Mucosa of descending colon (tissue), 3 donors: Measurements from ENCODE around the gene ZNF831. TPM values are rescaled to one million over a fixed set of nuclear protein-coding genes. Genes with fewer than 3 reads are reported as not detected.

Source experiments
- ATAC-seq: fragments of 200-7000 bp; cut with Tn5 transposase; one replicate; pipeline ENCODE4 v1.9.1; 2020; ENCODE audit warnings: mild to moderate bottlenecking, moderate library complexity
- DNase-seq, 3 donors: peaks; one replicate each; pipeline ENCODE4 v3.0.0-alpha.2; 2020
- H3K36me3 ChIP-seq: fragments of 200-600 bp; one replicate; pipeline ENCODE4 v1.8.0; 2021; ENCODE audit warnings: low read depth, mild to moderate bottlenecking
- H3K4me1 ChIP-seq: fragments of 200-600 bp; one replicate; pipeline ENCODE4 v1.8.0; 2021; ENCODE audit warnings: low read depth, mild to moderate bottlenecking
- H3K4me3 ChIP-seq: fragments of 200-600 bp; one replicate; pipeline ENCODE4 v1.8.0; 2021; ENCODE audit warnings: mild to moderate bottlenecking
- H3K9me3 ChIP-seq: fragments of 200-600 bp; one replicate; pipeline ENCODE4 v1.8.0; 2021; ENCODE audit warnings: mild to moderate bottlenecking
- intact Hi-C, 2 donors: fragments of 100-400 bp; cut with DNase I in 1 of 2; cut with micrococcal nuclease in 1 of 2; formaldehyde crosslinking; loops; one replicate each; pipeline versions ENCODE4 v1.11.0 to v1.11.1; 2022; cut with DNase I, micrococcal nuclease
- total RNA-seq, 3 donors: library from RNA; stranded (reverse); fragmentation: NEBNext Ultra II Directional in 2 of 3; extraction: Animal tissue kit (Norgen Biotek cat#: 25700) in 2 of 3; gene quantifications; one replicate each; pipeline versions ENCODE4 v1.2.1 to v1.2.4, GENCODE V29; 2021 to 2023
- TF ChIP-seq, protein P1 (sequence below): fragments of 200-600 bp; IDR thresholded peaks from one replicate; pipeline ENCODE4 v1.8.0; 2022; ENCODE audit warnings: antibody characterized with exemption, mild to moderate bottlenecking
- donor health status: DM: no; HTN: no; CAD: no; lungs with moderate emphysema.
- donor health status: DM: no; HTN: no; CAD: no.
- donor health status: DM: no; HTN: yes; CAD: no.

The ZNF831 gene
- total RNA-seq, 3 donors from 2014 or later: 0.38 to 0.89 (median 0.57) TPM

DNA sequence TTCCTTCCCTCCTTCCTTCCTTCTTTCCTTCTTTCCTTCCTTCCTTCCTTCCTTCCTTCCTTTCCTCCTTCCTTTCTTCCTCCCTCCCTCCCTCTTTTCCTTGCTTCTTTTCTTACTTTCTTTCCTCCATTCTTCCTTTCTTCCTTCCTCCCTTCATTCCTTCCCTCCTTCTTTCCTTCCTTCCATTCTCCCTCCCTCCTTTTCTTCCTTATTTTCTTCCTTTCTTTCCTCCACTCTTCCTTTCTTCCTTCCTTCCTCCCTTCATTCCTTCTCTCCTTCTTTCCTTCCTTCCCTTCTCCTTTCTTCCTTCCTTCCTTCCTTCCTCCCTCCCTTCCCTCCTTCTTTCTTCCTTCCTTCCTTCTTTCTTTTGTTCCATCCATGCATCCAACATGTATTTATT is 101.7 kb downstream of the ZNF831 start:
- H3K4me3 ChIP-seq: no peak overlapping the region
- ATAC-seq (no peak), DNase-seq (no peak)
- intact Hi-C loops: no loop called here
- no peaks in the 10 kb centered on the region for H3K4me1 ChIP-seq
- H3K9me3 ChIP-seq: no peaks in the 10 kb centered on the region
- no peaks in the 10 kb centered on the region for H3K36me3 ChIP-seq
- TF ChIP-seq, protein P1, sequence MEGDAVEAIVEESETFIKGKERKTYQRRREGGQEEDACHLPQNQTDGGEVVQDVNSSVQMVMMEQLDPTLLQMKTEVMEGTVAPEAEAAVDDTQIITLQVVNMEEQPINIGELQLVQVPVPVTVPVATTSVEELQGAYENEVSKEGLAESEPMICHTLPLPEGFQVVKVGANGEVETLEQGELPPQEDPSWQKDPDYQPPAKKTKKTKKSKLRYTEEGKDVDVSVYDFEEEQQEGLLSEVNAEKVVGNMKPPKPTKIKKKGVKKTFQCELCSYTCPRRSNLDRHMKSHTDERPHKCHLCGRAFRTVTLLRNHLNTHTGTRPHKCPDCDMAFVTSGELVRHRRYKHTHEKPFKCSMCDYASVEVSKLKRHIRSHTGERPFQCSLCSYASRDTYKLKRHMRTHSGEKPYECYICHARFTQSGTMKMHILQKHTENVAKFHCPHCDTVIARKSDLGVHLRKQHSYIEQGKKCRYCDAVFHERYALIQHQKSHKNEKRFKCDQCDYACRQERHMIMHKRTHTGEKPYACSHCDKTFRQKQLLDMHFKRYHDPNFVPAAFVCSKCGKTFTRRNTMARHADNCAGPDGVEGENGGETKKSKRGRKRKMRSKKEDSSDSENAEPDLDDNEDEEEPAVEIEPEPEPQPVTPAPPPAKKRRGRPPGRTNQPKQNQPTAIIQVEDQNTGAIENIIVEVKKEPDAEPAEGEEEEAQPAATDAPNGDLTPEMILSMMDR: no peak

DNA sequence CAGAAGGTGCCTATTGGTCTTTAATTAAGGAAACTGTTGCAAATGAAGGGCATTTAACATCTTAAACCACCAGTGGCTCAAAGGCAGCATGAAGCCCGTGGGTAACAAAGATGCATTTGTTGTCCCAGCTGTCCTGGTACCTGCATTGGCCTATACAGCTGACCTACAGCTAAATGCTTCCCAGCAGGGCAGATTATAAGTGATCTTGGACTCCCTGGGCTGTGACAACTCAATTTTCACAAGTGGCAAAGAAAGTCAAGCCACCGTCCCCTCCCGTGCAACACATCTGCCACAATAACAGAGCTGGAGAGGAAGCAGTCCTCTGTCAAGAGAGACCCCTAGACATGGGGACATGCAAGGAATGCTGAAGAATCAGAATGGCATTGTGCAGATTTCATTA is 105.2 kb downstream of the ZNF831 start:
- no peak for ATAC-seq
- H3K36me3 ChIP-seq: no peaks in the 10 kb centered on the region
- TF ChIP-seq, protein P1: no peak
- intact Hi-C loops: no loop called here
- no peaks in the 10 kb centered on the region for H3K4me1 ChIP-seq
- H3K9me3 ChIP-seq: no peaks in the 10 kb centered on the region
- H3K4me3 ChIP-seq: no peak overlapping the region
- DNase-seq: no peak

DNA sequence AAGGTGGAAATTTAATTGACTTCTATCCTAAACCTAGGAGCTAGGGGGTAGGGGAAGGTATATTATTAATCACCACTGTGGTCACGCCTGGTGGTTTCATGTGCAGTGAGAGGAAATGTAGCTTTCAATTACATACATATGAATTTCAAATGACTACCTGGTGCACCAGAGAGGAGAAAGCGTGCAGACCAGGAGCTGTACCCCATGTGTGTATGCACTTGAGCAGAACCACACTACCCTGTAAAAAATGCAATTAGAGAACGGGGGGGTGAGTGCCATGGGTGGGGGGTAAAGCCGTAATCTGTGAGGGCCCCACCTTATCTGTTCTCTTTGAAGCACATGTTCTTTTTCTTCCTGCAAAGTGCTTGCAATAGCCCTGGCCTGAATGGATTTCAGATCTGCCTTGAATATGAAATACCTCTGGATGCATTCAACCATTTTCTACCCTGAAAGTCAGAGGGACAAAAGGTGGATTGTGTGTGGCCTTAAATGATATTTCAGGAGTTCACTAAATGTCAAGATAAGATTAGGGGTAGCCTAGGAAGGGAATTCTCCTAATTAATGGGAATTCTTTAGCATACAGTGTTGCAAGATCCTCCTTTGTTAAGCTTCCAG is 105.9 kb downstream of the ZNF831 start:
- no peaks in the 10 kb centered on the region for H3K36me3 ChIP-seq
- DNase-seq: no peak
- no peak for ATAC-seq
- no peaks in the 10 kb centered on the region for H3K4me1 ChIP-seq
- no peak overlapping the region for H3K4me3 ChIP-seq
- intact Hi-C loops: no loop called here
- H3K9me3 ChIP-seq: no peaks in the 10 kb centered on the region
- TF ChIP-seq, protein P1: no peak

DNA sequence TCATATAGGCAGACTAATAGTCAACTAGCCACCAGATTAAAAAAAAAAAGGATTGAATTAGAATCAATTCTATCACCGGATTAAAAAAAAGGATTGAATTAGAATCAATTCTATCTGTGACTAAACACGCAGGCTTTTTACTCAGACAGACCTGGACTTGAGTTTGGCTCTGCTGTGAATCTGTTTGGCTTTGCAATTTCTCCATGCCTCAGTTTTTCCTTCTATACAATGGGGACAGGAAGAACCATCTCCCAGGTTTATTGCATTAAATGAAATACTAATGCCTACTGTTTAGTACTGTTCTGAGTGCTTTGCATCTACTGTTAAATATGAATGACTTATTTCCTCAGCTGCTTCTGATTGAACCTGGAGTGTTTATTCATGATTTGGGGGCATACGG is 106.8 kb downstream of the ZNF831 start:
- Histone ChIP-seq H3K36me3 (no peaks in the 10 kb centered on the region), H3K9me3 (no peaks in the 10 kb centered on the region), H3K4me3 (no peak overlapping the region), H3K4me1 (no peaks in the 10 kb centered on the region)
- ATAC-seq: no peak
- TF ChIP-seq, protein P1: no peak
- intact Hi-C loops: no loop called here
- no peak for DNase-seq

DNA sequence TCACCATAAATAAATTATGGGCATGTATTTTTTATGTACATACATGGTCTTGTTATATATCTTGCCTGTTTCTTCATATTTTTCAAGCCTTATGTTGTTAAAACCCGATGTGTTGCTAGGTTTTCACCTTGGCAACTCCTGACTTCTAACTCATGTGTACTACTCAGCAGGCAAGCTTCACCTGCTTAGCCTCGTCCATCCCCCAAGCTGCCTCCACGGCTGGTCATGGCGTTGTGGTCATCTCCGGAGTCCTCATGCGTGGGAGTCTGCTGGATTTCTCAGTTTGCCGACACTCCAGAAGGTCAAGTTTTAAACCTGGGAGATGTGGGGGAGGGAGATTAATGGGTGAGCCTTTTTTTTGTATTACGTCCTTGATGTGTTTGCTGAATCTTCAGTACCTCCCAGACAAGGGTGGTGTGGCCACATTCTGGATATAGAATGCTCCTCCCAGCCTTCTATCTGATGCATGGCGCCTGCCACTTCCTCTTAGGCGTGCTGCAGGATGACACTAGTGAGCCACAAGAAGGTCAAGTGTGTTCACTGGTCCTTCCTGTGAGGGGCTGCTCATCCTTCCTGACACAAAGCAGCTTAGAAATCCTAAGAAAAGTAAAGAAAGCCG is 110.2 kb downstream of the ZNF831 start:
- ATAC-seq: no peak
- TF ChIP-seq, protein P1: no peak

More for the DNA sequence above, 110.2 kb downstream of the ZNF831 start:
- Histone ChIP-seq H3K36me3 (no peaks in the 10 kb centered on the region), H3K4me1 (no peaks in the 10 kb centered on the region), H3K4me3 (no peak overlapping the region), H3K9me3 (no peaks in the 10 kb centered on the region)
- DNase-seq: no peak
- intact Hi-C loops: no loop called here
